T-cell (primary cell): ENCODE results near the gene NPRL2. TPM values are rescaled to one million over a fixed set of nuclear protein-coding genes. Genes with fewer than 3 reads are reported as not detected.
A peak's percentile ranks its signal among the peaks of the same experiment; 100 is the strongest.

Source experiments
- ATAC-seq, 4 experiments: fragments of 200-7000 bp in 3 of 4; fragments of 150-1000 bp in 1 of 4; cut with Tn5 transposase; replicated peaks in 1 of 4; 1 replicate in 3 of 4; 2 replicates in 1 of 4; pipeline ENCODE4 v1.10.0; 2021; ENCODE audit warnings: moderate library complexity in 3 of 4, mild to moderate bottlenecking in 2 of 4, moderate number of reproducible peaks in 1 of 4
- CTCF ChIA-PET, 2 donors: fragments of 300-600 bp; sonication (Branson Sonifier 250); formaldehyde crosslinking; loops; one replicate each; lab custom pipeline; 2022; ENCODE audit warnings: antibody characterized with exemption in 2 of 2; lab: Charles Lee
- POLR2A ChIA-PET, 2 donors: fragments of 300-600 bp; sonication (Branson Sonifier 250); formaldehyde crosslinking; loops; one replicate each; lab custom pipeline; 2022; ENCODE audit warnings: antibody characterized with exemption in 2 of 2; lab: Charles Lee
- DNase-seq, 35 experiments: peaks; one replicate each; pipeline versions ENCODE4 v3.0.0 to v3.0.0-alpha.2; 2013 to 2023
- H3K27ac ChIP-seq: one replicate; pipeline ENCODE4 v1.5.1; 2013; ENCODE audit warnings: low read length
- H3K27me3 ChIP-seq, 2 experiments: replicated peaks in 1 of 2; 1 replicate in 1 of 2; 2 replicates in 1 of 2; pipeline versions ENCODE4 v1.6.1 to v1.7.0; 2013; ENCODE audit warnings: low read length in 1 of 2, mixed read lengths in 1 of 2; ENCODE audit not compliant: control insufficient read depth in 2 of 2, insufficient read depth in 2 of 2; ENCODE audit errors: extremely low read depth in 1 of 2
- H3K36me3 ChIP-seq, 2 donors: 1 replicate in 1 of 2; 2 replicates in 1 of 2; pipeline versions ENCODE4 v1.6.1 to v1.7.0; 2013; ENCODE audit warnings: low read length in 1 of 2; ENCODE audit not compliant: control insufficient read depth in 2 of 2, insufficient read depth in 1 of 2; ENCODE audit errors: extremely low read depth in 1 of 2
- H3K4me1 ChIP-seq, 2 experiments: 1 replicate in 1 of 2; 2 replicates in 1 of 2; pipeline versions ENCODE4 v1.6.1 to v1.7.0; 2013; ENCODE audit warnings: low read length in 2 of 2, mixed read lengths in 1 of 2; ENCODE audit not compliant: insufficient read depth in 2 of 2, control insufficient read depth in 1 of 2; ENCODE audit errors: extremely low read depth in 1 of 2
- H3K4me3 ChIP-seq, 2 donors: 1 replicate in 1 of 2; 2 replicates in 1 of 2; pipeline versions ENCODE4 v1.5.1 to v1.7.0; 2013; ENCODE audit warnings: mild to moderate bottlenecking in 2 of 2, low read length in 1 of 2, moderate library complexity in 1 of 2; ENCODE audit not compliant: control insufficient read depth in 1 of 2; ENCODE audit errors: extremely low read depth in 1 of 2
- H3K9me3 ChIP-seq: 2 replicates; pipeline ENCODE4 v1.7.0; 2013
- H3K27ac Mint-ChIP-seq, 2 donors: one replicate each; pipeline ENCODE4 v1.8.0; 2020 to 2021; ENCODE audit warnings: mild to moderate bottlenecking in 2 of 2, mixed read lengths in 2 of 2
- H3K27me3 Mint-ChIP-seq, 2 donors: one replicate each; pipeline ENCODE4 v1.8.0; 2021 to 2022; ENCODE audit warnings: mixed read lengths in 2 of 2
- H3K36me3 Mint-ChIP-seq: one replicate; pipeline ENCODE4 v1.8.0; 2021; ENCODE audit warnings: mixed read lengths
- H3K4me1 Mint-ChIP-seq, 3 donors: one replicate each; pipeline ENCODE4 v1.8.0; 2020 to 2022; ENCODE audit warnings: mixed read lengths in 3 of 3, mild to moderate bottlenecking in 1 of 3
- H3K4me3 Mint-ChIP-seq, 3 donors: one replicate each; pipeline ENCODE4 v1.8.0; 2020 to 2022; ENCODE audit warnings: mild to moderate bottlenecking in 3 of 3, mixed read lengths in 3 of 3, moderate library complexity in 3 of 3
- H3K9me3 Mint-ChIP-seq, 3 donors: one replicate each; pipeline ENCODE4 v1.8.0; 2020 to 2022; ENCODE audit warnings: mixed read lengths in 3 of 3
- WGBS: methylation state at CpG from one replicate; pipeline ENCODE4 v1.1.5; 2013; ENCODE audit warnings: missing lambda C conversion rate; ENCODE audit not compliant: insufficient coverage; 5-methylcytosine and 5-hydroxymethylcytosine counted together
- total RNA-seq, 35 experiments: library from RNA in 6 of 35; stranded (reverse) in 6 of 35; fragments of 120-200 nt in 1 of 35; gene quantifications; one replicate each; pipeline versions ENCODE4 v1.2.1 to v1.2.4 and lab custom pipeline; 2013 to 2026

The NPRL2 gene
- total RNA-seq, 5 donors from 2014 or later (not counting 1 experiment from before 2014, with no cell fraction given) = 26.6 to 52.2 (median 48.1) TPM

DNA sequence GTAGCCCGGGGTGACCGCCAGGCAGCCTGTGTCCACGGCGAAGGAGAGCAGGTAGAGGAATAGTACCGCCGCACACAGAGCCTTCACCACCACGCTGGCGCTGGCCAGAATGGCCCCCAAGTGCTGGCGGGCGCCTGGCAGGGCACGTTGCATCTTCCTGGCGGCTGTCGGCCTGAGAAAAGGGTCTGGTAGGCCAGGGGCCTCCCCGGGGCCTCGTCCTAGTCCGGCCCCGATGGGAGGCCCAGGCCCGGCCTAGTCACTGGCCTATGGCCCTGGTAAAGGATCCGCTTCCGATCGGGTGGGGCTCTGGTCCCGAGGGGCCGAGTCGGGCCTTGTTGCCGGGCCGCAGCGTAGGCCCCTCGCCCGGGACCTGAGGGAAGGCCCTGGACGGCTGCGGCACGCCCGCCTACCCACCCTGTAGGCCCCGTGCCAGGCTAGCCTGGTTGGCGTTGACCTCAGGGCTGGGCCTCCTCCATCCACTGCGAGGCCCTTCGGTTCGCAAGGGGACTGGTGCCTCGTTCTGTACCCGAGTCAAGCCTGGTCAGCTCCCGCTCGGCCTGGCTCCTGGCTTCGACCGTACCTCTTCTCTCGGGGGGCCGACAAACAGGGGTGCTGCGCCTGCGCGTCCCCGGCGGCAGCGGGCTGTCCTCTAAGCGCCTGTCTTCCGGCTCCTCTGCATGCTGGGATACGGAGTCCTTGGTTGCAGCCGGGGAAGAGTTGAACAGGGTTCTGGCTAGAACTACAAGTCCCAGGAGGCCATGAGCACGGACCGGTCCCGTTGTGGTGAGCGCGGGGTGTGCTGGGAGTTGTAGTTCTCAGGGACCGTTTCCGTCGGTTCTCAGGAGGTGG is 8.6 kb upstream of the NPRL2 start, which contains the start of gene TMEM115:
Gene TMEM115 (minus strand): TSS at position 611 of the 849 bp plus-strand sequence. CDS start 458 bp downstream, at position 153.
- peaks cover 32 to 47% (median 43%) of the 10 kb centered on the region in 3 donors for H3K4me1 Mint-ChIP-seq
- peak within 1 kb of the TSS; percentile 93 to 97 (median 96) for H3K4me3 Mint-ChIP-seq
- 2% methylated on average over 61 of the region's 64 CpGs for WGBS
- Histone ChIP-seq H3K4me1 (peaks cover 25 to 47% of the 10 kb centered on the region in 2 experiments), H3K4me3 (peak within 1 kb of the TSS; percentile 82 to 87), H3K27me3 (no peaks in the 10 kb centered on the region), H3K9me3 (no peaks in the 10 kb centered on the region), H3K36me3 (peaks cover 6 to 26% of the 10 kb centered on the region in 2 donors), H3K27ac (peak within 1 kb of the TSS; percentile 69)
- POLR2A ChIA-PET = no interaction called here
- ATAC-seq (peak; percentile 100), DNase-seq (peak; percentile 84 to 99 (median 95))
- H3K36me3 Mint-ChIP-seq = peaks cover 9% of the 10 kb centered on the region
- no peaks in the 10 kb centered on the region for H3K9me3 Mint-ChIP-seq
- CTCF ChIA-PET = interaction anchor here in 1 of 2 donors (1.6 kb wide), 1 partner anchor 8 kb away, joined by 5 read pairs; the partner anchor contains the start of genes CYB561D2 and NPRL2
- H3K27me3 Mint-ChIP-seq = no peaks in the 10 kb centered on the region
- peak within 1 kb of the TSS; percentile 95 for H3K27ac Mint-ChIP-seq

DNA sequence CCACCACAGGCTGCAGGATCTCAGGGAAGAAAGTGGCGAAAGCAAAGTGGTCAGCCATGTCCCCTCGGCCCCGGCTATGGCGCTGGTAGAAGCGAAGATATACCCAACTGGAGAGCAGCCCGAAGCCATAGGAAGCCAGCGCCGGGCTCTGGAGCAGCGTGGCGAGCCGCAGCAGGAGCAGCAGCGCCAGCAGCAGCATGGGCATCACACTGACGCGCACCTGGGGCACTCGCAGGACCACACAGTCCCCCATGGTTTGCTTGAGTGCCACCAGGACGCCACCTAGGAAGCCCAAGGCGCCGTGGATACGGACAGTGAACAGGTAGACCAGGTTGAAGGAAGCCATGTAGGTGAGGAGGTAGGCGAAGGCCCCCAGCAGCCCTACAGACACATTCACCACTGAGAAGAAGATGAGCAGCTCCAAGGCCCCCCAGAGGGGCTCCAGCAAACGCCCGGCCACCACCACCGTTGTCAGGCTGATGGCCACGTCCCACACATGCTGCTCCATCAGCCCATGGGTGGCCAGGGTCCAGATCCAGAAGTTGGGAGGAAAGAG is 7.9 kb upstream of the NPRL2 start:
- 73% methylated on average over 19 of the region's 24 CpGs for WGBS
- H3K27me3 Mint-ChIP-seq = no peaks in the 10 kb centered on the region
- H3K4me3 Mint-ChIP-seq = peak overlapping the region; percentile 93 to 97 (median 96)
- H3K36me3 ChIP-seq = peaks cover 6 to 33% of the 10 kb centered on the region in 2 donors
- no peaks in the 10 kb centered on the region for H3K9me3 Mint-ChIP-seq
- DNase-seq (no peak), ATAC-seq (no peak)
- peaks cover 10% of the 10 kb centered on the region for H3K36me3 Mint-ChIP-seq
- peak overlapping the region; percentile 69 for H3K27ac ChIP-seq
- H3K27ac Mint-ChIP-seq = peak overlapping the region; percentile 85 to 87
- H3K4me1 ChIP-seq = peaks cover 25 to 47% of the 10 kb centered on the region in 2 experiments
- ChIA-PET CTCF (no interaction called here), POLR2A (no interaction called here)
- H3K4me1 Mint-ChIP-seq = peaks cover 38 to 46% (median 45%) of the 10 kb centered on the region in 3 donors
- no peaks in the 10 kb centered on the region for H3K9me3 ChIP-seq
- H3K4me3 ChIP-seq = peak overlapping the region; percentile 82 to 87
- H3K27me3 ChIP-seq = no peaks in the 10 kb centered on the region

DNA sequence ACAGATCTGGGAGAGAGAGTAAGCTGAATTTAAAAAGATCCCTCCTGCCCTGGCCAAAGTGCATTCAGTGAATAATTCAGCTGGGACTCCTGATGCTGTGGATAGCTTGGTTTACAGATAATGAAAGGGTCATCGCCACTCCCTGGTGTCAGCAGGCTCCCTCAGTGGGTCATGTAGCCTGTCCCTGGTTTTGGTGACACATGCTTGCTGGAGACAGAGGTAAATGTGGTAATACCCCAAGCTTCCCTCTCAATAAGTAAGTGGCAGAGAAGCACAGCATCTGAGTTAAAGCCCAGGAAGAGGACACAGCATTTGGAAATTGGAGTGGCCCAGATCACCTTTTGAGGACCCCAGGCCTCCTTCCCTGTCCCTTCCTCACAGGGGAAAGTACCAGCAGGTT is 6.9 kb upstream of the NPRL2 start:
- Histone ChIP-seq H3K27me3 (no peaks in the 10 kb centered on the region), H3K4me1 (peaks cover 25 to 50% of the 10 kb centered on the region in 2 experiments), H3K4me3 (peak overlapping the region; percentile 82 to 87), H3K36me3 (peaks cover 6 to 41% of the 10 kb centered on the region in 2 donors), H3K27ac (no peak overlapping the region), H3K9me3 (no peaks in the 10 kb centered on the region)
- Mint-ChIP-seq H3K27me3 (no peaks in the 10 kb centered on the region), H3K27ac (peak overlapping the region; percentile 80 to 85), H3K4me1 (peaks cover 43 to 51% (median 47%) of the 10 kb centered on the region in 3 donors), H3K36me3 (peaks cover 10% of the 10 kb centered on the region), H3K9me3 (no peaks in the 10 kb centered on the region), H3K4me3 (peak overlapping the region; percentile 93 to 97 (median 96))
- POLR2A ChIA-PET = interaction anchor here in 1 of 2 donors (0.5 to 1.3 kb wide), 2 partner anchors 8 to 124 kb away, joined by 3 to 7 read pairs; no protein-coding TSS in a partner anchor
- no peak for ATAC-seq
- CTCF ChIA-PET = interaction anchor here in 1 of 2 donors (0.5 to 1.1 kb wide), 2 partner anchors 10 to 554 kb away, joined by 3 to 4 read pairs; partner anchors contain the start of gene INKA1
- WGBS = no CpG with 5 or more reads among the region's 1 CpG
- DNase-seq = no peak

DNA sequence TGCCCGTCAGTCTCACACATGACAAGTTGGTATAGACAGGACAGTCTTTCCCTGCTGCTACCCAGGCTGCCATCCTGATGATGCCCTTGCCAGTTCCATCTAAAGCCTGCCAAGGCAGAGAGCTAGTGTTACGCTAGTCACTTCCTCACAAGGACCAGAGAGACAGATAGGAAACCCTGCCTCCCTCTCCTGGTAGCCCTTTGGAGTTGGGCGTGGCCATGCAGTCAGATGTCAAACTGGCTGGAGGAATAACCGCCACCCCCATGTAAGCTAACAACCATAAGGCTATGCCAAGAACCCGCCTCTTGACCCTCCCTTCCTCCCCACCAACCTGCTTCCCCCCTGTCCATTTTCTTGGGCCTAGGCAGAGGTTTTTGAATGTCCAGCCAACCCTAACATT is 6.0 kb upstream of the NPRL2 start:
- 89% methylated on average over 5 of the region's 5 CpGs for WGBS
- peaks cover 50 to 56% (median 51%) of the 10 kb centered on the region in 3 donors for H3K4me1 Mint-ChIP-seq
- ATAC-seq (no peak), DNase-seq (no peak)
- no peaks in the 10 kb centered on the region for H3K9me3 Mint-ChIP-seq
- no peaks in the 10 kb centered on the region for H3K27me3 ChIP-seq
- CTCF ChIA-PET = interaction anchor here in 1 of 2 donors (0.6 to 1.1 kb wide), 2 partner anchors 9 to 10 kb away, joined by 4 to 6 read pairs; no protein-coding TSS in a partner anchor
- no peaks in the 10 kb centered on the region for H3K9me3 ChIP-seq
- no peaks in the 10 kb centered on the region for H3K27me3 Mint-ChIP-seq
- H3K4me3 ChIP-seq = no peak overlapping the region
- H3K4me3 Mint-ChIP-seq = peak overlapping the region; percentile 9 to 96 (median 93)
- peaks cover 27 to 55% of the 10 kb centered on the region in 2 experiments for H3K4me1 ChIP-seq
- H3K27ac ChIP-seq = no peak overlapping the region
- H3K36me3 Mint-ChIP-seq = peaks cover 10% of the 10 kb centered on the region
- POLR2A ChIA-PET = interaction anchor here in 1 of 2 donors (1.3 kb wide), 1 partner anchor 9 kb away, joined by 3 read pairs; no protein-coding TSS in a partner anchor
- peak overlapping the region; percentile 27 to 31 for H3K27ac Mint-ChIP-seq
- H3K36me3 ChIP-seq = peaks cover 6 to 45% of the 10 kb centered on the region in 2 donors

DNA sequence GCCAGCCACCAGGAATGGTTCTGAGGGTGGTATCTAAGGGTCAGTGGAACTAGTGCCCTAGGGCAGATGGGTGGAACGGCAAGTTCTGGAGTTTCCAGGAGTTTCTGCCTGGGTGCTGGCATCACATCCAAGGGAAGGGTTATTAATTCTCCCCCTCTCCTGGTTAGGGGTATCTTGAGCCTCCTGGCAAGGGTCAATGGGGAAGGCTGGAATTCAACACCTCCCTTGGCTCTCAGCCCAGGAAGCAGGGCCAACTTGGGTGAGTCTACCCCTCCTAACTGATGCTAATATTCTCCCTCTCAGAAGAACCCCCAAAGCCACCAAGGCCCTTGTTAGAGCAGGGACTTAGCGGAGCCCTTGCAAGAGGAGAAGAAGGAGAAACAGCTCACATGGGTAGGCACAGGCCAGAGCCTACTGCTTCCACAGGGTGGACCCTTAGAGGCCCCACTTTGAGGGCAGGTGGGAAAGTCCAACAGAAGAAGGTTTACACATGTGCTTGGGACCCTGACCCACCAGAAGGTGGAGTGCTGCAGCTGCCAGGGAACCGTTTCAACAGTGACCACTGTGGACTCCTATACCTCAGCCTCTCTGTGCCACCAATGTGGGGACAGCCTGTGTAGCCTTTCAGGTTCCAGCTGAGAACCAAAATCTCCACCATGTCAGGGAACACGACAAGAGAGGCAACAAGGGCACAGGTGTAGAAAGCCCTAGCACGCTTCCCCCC is 5.4 kb upstream of the NPRL2 start:
- no peaks in the 10 kb centered on the region for H3K27me3 Mint-ChIP-seq
- peak overlapping the region in 2 of 3 donors; percentile 9 to 96 for H3K4me3 Mint-ChIP-seq
- WGBS = 92% methylated on average over 4 of the region's 5 CpGs
- peak overlapping the region in 1 of 2 donors; percentile 27 for H3K27ac Mint-ChIP-seq
- ChIA-PET CTCF (interaction anchor here in 1 of 2 donors (0.6 to 0.8 kb wide), 2 partner anchors 9 to 1701 kb away, joined by 3 to 4 read pairs; no protein-coding TSS in a partner anchor), POLR2A (no interaction called here)
- no peaks in the 10 kb centered on the region for H3K9me3 ChIP-seq
- no peak overlapping the region for H3K4me3 ChIP-seq
- H3K27ac ChIP-seq = no peak overlapping the region
- DNase-seq = no peak
- no peaks in the 10 kb centered on the region for H3K27me3 ChIP-seq
- H3K36me3 ChIP-seq = peaks cover 6 to 45% of the 10 kb centered on the region in 2 donors
- H3K4me1 Mint-ChIP-seq = peaks cover 55 to 62% (median 57%) of the 10 kb centered on the region in 3 donors
- H3K36me3 Mint-ChIP-seq = peaks cover 10% of the 10 kb centered on the region
- ATAC-seq = no peak
- no peaks in the 10 kb centered on the region for H3K9me3 Mint-ChIP-seq
- peaks cover 32 to 60% of the 10 kb centered on the region in 2 experiments for H3K4me1 ChIP-seq
